ENCODE measurements around the gene IMPA2. TPM values are rescaled to one million over a fixed set of nuclear protein-coding genes. Genes with fewer than 3 reads are reported as not detected.
A peak's percentile ranks its signal among the peaks of the same experiment; 100 is the strongest.

The IMPA2 gene
- total and polyA plus RNA-seq, 4 donors: 43.4 to 65.4 (median 61.5) TPM

DNA sequence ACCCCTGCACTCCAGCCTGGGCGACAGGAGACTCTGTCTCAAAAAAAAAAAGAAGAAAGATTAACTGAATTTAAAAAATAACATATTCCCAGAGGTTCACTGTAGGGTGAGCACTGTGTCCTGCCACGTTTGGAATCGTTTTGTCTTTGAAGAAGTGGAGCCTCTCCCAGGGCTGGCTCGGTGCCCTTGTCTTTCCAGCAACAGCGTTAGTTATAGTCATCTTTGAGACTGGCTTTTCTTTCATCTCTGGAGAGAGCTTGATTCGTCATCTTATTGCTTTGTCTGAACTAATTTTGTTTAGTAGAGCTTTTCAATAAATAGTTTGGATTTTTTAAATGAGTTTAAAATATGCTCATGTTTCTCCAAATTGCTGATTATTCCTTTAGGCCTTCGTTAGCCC, 50.5 kb downstream of the IMPA2 start:
- H3K9ac ChIP-seq (ENCODE audit: insufficient read depth in 1 of 2, low read length in 2 of 2): peak overlapping the region in 1 of 2 donors; percentile 1
- no peaks in the 10 kb centered on the region for H3K9me3 ChIP-seq (ENCODE audit: control insufficient read depth in 4 of 4, insufficient read depth in 3 of 4, low read length in 3 of 4)
- H3K27me3 ChIP-seq (ENCODE audit: control insufficient read depth in 3 of 3, insufficient read depth in 3 of 3, low read length in 2 of 3): no peaks in the 10 kb centered on the region
- TF ChIP-seq, protein P1, sequence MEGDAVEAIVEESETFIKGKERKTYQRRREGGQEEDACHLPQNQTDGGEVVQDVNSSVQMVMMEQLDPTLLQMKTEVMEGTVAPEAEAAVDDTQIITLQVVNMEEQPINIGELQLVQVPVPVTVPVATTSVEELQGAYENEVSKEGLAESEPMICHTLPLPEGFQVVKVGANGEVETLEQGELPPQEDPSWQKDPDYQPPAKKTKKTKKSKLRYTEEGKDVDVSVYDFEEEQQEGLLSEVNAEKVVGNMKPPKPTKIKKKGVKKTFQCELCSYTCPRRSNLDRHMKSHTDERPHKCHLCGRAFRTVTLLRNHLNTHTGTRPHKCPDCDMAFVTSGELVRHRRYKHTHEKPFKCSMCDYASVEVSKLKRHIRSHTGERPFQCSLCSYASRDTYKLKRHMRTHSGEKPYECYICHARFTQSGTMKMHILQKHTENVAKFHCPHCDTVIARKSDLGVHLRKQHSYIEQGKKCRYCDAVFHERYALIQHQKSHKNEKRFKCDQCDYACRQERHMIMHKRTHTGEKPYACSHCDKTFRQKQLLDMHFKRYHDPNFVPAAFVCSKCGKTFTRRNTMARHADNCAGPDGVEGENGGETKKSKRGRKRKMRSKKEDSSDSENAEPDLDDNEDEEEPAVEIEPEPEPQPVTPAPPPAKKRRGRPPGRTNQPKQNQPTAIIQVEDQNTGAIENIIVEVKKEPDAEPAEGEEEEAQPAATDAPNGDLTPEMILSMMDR (IDR thresholded peaks at IDR 0.05; ENCODE audit: control extremely low read depth, extremely low read depth): no peak
- H3K4me3 ChIP-seq: no peak overlapping the region
- DNase-seq (peak; percentile 86 to 91 (median 89)), ATAC-seq (ENCODE audit: insufficient read depth, low FRiP score) (no peak)
- H3K4me1 ChIP-seq (ENCODE audit: control insufficient read depth in 5 of 5, insufficient read depth in 5 of 5, low read length in 5 of 5): peaks cover 0 to 23% (median 0%) of the 10 kb centered on the region in 5 donors
- H3K27ac ChIP-seq (ENCODE audit: low read depth in 1 of 2, low read length in 1 of 2): no peak overlapping the region
- 69 to 87% methylated on average over 7 of the region's 7 CpGs for WGBS, 2 donors
- peaks cover 0 to 18% (median 8%) of the 10 kb centered on the region in 4 donors for H3K36me3 ChIP-seq (ENCODE audit: control insufficient read depth in 4 of 4, insufficient read depth in 4 of 4, low read length in 4 of 4)

DNA sequence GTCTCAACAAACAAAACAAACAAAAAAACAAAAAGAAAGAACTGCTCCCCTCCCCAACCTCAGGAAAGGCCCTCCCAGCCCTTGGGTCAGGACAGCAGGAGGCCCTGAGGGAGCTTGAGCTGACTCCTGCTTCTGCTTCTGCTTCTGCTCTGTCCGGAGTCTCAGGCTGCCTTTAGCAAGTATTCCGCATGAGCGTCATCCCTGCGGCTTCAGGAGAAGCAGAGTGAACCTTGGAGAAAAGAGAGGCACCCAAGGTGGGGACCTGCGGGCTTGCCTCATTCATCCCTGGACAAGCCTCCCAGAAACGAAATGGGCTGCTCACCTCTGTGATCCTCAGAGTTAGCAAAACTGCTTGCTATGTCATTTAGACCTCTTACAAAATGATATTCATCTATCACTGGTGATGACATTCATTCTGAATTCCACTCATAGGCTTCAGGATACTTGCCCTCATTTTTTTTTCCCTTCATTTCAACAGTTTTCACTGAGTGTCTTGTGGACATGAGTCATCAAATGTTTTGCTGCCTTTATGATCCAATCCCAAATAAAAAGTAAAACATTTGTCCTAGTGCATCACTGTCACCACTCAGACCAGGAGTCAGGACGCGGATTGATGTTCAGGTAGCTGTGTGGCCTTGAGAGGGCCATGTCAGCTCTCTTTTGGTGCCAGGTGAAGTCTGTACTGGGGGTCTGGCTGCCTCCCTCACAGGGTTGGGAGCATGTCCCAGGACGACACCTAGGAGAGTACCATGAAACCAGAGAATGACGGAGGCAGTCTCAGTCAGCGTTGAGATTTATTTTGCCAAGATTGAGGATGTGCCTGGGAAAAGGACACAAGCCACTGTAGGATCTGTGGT, 51.7 kb downstream of the IMPA2 start:
- H3K9me3 ChIP-seq (ENCODE audit: control insufficient read depth in 4 of 4, insufficient read depth in 3 of 4, low read length in 3 of 4): no peaks in the 10 kb centered on the region
- no peak for ATAC-seq (ENCODE audit: insufficient read depth, low FRiP score)
- no peak overlapping the region for H3K4me3 ChIP-seq
- H3K27ac ChIP-seq (ENCODE audit: low read depth in 1 of 2, low read length in 1 of 2): no peak overlapping the region
- WGBS, 2 donors: 86 to 94% methylated on average over 11 of the region's 11 CpGs
- no peak overlapping the region for H3K9ac ChIP-seq (ENCODE audit: insufficient read depth in 1 of 2, low read length in 2 of 2)
- peaks cover 0 to 23% (median 0%) of the 10 kb centered on the region in 5 donors for H3K4me1 ChIP-seq (ENCODE audit: control insufficient read depth in 5 of 5, insufficient read depth in 5 of 5, low read length in 5 of 5)
- H3K27me3 ChIP-seq (ENCODE audit: control insufficient read depth in 3 of 3, insufficient read depth in 3 of 3, low read length in 2 of 3): no peaks in the 10 kb centered on the region
- peaks cover 0 to 17% (median 8%) of the 10 kb centered on the region in 4 donors for H3K36me3 ChIP-seq (ENCODE audit: control insufficient read depth in 4 of 4, insufficient read depth in 4 of 4, low read length in 4 of 4)
- TF ChIP-seq, protein P1 (IDR thresholded peaks at IDR 0.05; ENCODE audit: control extremely low read depth, extremely low read depth): no peak
- DNase-seq: no peak

DNA sequence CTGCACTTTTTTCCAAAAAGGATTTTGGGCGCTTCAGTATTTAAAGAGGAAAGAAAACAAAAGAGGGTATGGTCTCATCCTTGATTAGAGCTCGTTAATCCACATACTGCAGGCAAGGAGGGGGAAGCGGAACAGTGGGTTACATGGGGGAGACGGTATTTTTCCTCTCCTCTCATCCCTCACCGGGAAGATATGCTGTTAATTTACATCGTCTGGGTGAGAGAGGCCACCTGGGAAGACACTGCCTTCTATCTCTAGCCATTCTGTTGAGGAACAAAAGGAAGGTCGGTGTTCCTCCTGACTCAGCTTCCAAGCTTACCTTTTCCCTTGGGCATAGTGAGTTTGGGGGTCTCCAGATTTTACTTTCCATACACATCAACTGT, 52.3 kb downstream of the IMPA2 start:
- Histone ChIP-seq H3K27ac (ENCODE audit: low read depth in 1 of 2, low read length in 1 of 2) (no peak overlapping the region), H3K36me3 (ENCODE audit: control insufficient read depth in 4 of 4, insufficient read depth in 4 of 4, low read length in 4 of 4) (peaks cover 0 to 12% (median 6%) of the 10 kb centered on the region in 4 donors), H3K9ac (ENCODE audit: insufficient read depth in 1 of 2, low read length in 2 of 2) (no peak overlapping the region), H3K4me1 (ENCODE audit: control insufficient read depth in 5 of 5, insufficient read depth in 5 of 5, low read length in 5 of 5) (peaks cover 0 to 29% (median 2%) of the 10 kb centered on the region in 5 donors), H3K27me3 (ENCODE audit: control insufficient read depth in 3 of 3, insufficient read depth in 3 of 3, low read length in 2 of 3) (no peaks in the 10 kb centered on the region), H3K4me3 (no peak overlapping the region), H3K9me3 (ENCODE audit: control insufficient read depth in 4 of 4, insufficient read depth in 3 of 4, low read length in 3 of 4) (no peaks in the 10 kb centered on the region)
- 82 to 86% methylated on average over 7 of the region's 7 CpGs for WGBS, 2 donors
- ATAC-seq (ENCODE audit: insufficient read depth, low FRiP score) (no peak), DNase-seq (no peak)
- TF ChIP-seq, protein P1 (IDR thresholded peaks at IDR 0.05; ENCODE audit: control extremely low read depth, extremely low read depth): no peak
